Measurements from ENCODE around the gene DLG2.

Gene DLG2

DNA sequence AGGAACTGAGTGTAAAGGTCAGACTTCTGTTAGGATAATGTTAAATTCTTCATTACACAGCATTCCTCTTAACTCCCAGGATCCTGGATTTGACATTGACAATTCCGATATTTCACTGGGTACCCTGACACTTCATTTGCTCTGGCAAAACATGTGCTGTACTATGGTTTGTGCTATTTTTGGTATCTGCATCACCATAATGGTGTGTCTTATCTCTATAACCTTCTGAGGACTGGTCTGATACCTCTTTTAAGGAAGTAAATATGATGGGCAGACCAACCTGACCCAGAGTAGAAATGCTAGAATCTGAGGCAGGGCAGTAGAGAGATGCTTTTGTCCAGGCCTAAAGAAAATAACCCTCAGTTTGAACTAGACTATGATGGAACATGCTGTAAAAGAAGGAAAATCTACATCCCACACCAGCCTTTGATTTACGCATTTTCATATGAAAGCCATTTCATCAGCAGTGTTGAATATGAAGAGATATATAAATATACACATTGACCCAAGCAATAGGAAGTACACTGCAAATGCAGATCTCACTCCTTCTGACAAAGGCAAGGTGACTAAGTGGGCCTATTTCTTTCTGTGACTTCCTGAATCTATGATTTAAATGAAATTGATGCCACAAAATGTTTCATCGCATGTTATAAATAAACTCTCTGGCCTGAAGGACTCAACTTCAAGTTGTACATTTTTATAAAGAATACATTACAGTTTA, 966.7 kb downstream of the DLG2 start:
- DNase-seq (ENCODE audit: low spot score) = no peak

DNA sequence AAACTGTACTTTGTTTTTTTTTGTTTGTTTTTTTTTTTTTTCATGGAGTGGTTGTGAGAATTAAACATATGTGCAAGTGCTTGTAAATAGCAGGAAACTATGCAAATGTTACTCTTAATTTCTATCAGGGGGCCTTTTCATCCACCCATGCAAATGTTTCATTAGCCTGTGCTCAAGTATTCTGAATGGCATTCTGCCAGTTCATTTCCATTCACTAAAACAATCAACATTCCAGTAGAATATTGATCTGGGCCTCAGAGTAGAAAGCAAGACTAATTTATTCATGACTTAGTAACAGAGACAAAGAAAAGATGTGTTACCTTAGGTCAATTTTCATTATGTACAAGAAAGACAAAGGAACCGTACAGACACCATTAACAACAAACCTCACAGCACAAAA, 971.4 kb downstream of the DLG2 start:
- DNase-seq (ENCODE audit: low spot score) = no peak

DNA sequence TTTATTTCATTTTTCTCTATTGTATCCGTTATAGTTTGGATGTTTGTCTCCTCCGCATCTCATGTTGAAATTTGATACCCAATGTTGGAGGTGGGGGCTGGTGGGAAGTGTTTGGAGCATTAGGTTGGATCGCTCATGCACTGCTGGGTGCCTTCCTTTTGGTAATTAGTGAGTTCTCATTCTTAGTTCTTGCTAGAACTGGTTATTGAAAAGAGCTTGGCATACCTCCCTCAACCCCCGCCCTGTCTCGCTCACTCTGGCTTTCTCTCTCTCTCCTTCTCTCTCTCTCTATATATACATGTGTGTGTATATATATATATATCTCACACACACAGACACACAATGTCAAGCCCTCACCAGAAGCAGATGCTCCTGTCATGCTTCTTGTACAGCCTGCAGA, 978.7 kb downstream of the DLG2 start:
- no peak for DNase-seq (ENCODE audit: low spot score)

DNA sequence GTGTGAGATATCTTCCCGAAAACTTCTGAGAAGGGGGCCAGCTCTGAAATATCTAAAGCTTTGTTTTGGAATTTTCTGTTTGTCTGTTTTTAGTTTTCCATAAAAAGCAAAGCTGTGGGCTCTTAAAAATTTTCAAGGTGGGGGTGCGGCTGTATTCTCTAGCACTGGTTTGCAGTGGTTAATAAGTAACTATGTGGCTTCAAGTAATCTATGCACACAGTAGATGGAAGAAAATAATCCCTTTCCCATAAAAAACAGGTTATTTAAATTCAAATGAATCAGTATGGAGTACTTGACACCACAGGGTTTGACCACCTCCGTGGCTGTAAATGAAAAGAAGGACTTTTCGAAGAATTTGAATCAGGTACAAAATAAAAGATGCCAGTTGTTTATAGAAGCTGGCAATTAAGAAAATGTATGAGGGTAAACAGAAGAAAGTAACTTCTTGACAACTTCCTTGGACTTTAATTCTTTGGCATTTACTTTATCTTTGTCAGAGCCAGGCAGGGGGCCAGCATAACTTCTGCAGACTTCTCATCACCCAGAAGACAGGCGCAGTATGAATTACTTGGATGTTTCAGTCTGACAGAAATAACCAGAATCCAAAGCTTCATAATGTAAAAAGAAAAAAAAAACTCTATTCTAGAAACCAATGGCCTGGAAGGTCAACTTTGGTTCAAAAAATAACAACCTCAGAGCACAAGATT, 981.0 kb downstream of the DLG2 start:
- DNase-seq (ENCODE audit: low spot score) = no peak

DNA sequence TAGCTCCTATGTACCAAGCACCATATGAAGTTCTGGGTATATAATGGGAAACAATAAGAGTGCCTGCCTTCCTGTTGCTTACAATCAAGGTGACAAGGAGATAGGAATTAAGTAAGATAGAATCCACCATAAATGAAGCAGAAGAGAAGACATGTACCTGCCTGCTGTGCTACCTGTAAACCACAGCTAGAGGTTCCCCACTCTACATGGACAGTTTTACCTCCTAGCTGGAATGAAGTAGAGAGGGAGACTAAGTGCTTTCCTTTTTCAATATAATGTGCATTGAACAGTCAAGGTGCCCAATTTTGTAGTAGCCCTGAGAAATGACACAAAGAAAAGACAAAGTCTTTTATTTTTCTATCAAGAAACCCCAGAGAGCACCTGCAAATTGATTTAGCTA, 984.6 kb downstream of the DLG2 start:
- DNase-seq (ENCODE audit: low spot score) = no peak

DNA sequence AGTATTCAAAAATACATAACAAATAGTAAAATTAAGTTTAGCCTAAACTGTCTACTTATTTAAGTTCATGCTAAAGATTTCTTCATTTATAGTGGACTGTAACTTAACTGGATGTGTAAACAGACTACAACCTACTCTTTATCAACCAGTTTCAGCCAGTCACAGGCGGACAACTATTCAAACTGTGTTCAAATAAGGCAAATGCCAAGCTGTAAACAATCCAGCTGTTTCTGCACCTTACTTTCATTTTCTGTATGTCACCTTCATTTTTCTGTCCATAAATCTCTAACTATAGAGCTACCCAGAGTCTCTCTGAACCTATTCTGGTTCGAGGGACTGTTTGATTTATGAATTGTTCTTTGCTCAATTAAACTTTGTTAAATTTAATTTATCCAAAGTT, 992.8 kb downstream of the DLG2 start:
- DNase-seq (ENCODE audit: low spot score) = no peak

DNA sequence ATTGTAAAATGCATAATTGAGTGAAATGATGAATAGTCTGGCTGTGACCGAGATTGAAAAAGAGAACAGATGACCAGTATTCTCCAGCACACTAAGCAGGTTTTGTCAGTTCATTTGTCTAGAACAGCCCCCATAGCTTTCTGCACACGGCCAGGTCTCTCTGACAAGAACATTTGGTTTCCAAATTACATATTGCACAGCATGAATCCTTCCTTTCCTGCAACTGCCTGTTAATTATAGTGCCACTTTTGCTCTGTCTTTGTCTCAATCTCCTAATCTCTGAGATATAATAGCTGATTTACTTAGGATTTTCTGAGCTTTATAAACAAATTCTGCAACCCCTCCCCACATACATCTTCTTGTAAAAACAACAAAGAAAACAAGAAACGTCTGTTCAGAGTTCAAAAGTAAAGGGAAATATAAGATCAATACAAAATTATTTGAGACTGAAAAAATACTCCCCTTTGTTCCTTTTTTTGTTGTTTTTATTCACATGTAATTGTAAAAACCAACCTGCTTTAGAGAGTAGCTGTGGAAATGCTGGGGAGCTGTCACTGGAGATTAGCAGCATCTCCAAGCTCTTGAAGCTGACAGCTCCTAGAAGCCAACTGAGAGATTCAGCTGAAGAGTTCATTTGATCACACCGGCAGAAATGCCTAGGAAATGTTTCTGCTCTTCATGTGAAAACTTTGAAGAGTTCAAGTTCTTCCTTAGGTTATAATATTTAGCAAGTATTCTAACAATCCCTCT, 998.1 kb downstream of the DLG2 start:
- DNase-seq (ENCODE audit: low spot score) = no peak

DNA sequence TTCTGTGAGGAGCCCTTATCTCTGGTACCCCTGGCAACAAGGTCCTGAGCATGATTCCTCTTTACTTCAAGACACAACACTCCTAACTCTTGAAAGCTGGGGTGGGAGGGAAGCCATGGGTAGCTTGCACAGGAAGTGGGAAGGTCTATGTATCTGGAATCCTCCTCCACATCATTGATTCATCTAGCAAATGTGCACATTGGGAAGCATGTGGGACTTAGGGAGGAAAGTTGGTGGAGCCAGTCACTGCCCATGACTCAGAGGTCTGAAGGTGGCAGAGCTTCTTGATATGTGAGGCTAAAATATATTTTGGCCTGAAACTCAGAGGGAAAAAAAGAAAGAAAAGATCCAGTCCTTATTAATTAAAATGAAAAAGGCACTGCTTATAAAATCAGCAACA, 1000.9 kb downstream of the DLG2 start:
- DNase-seq (ENCODE audit: low spot score) = no peak

DNA sequence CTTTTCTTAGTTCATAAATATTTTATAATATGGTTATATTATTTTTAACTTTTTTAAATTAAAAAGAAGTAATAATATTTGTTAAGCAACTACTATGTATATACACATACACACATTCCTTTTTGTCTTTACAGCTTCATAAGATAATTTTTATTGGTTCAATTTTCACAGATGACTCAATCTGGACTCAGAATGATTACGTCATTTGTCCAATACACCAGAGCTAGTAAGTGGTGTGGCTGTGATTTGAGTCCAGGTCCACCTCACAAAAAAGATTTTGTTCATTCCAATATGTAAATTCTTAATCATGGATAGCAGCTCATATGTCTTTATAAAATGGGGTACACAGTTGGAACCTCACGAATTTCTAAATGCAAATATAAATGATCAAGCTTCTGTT, 1014.5 kb downstream of the DLG2 start:
- DNase-seq (ENCODE audit: low spot score) = no peak

DNA sequence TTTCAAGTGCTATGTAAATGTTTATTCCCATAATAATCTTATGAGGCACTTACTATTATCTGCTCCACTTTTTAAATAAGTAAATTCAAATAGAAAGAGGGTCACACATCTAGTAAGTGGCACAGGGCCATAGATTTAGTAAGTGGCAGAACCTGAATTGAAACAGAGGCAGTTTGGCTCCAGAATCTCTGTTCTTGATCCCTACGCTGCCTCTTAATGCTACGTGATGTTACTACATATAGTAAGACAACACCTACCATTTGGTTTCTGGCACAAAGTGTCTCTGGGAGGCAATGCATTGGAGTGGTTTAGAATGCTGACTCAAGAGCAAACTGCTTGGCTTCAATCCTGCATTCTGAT, 1018.3 kb downstream of the DLG2 start:
- no peak for DNase-seq (ENCODE audit: low spot score)

DNA sequence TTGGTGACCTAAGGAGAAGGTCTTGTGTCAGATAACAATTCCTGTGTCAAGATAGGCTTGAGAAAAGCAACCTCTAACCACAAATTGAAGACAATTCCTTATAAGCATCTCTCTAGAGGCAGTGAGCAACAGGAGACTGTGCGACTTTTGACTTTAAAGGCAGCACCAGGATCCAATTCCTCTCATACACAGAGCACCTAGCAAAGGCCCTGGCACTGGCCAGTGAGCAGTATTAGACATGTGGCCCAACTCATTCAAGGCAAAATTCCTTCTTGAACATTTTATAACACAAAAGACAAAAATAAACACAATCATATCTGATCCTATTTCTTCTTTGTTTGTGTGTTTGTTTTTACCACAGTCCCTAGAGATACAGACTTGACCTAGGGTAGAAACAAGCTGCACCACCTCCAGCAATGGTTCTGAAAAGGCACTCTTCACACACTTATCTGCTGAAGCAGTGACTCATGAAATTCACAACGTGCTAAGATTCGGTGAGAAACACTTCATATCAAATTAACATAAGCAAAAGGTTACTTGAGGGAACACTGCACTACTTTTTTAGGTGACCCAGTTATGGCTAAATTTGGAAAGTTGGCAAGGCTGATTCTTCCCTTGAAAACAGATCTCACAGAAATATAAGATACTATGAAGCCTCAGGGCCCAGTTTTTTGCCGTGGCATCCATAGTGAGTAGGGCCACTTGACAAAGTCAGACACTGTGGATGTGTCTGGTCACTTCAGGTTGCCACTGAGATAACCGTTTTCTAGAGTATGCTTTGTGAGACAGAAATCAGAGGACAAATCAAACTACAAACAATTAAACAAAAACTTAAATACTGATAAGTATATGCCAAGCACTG, 1018.9 kb downstream of the DLG2 start:
- no peak for DNase-seq (ENCODE audit: low spot score)

DNA sequence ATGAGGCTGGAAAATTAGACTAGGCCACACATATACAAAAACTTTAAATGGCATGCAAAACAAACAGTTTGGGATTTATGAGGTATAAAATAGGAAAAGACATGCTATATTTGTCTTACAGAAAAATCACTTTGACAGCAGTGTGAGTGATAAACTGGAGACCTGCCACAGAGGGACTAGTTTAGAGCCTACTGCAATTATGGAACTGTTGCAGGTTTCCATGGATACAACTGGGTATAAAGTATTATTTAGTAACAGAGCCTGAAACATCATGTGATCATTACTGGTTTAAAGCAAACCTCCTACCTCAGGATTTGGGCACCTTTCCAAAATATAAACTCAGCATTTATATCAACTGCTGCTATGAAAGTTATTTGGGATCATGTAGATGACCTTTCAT, 1032.5 kb downstream of the DLG2 start:
- DNase-seq (ENCODE audit: low spot score) = no peak

DNA sequence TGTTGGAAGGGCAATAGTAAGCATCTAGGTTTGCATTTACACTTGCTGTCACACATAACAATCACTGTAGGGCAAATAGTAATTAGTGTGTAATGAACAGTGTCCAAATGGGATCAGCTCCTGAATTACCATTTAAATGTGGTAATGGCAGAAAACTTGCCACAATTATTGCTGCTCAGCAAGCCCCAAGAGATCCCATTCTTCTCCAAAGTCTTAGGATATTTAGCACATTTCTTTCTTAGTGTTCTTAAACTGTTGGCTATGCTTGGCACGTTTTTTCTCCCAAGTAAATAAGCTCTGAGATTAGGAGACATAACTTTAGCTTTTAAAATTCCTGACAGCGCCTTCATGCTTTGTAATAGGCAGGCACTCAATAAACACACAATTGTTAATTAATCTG, 1037.0 kb downstream of the DLG2 start:
- DNase-seq (ENCODE audit: low spot score) = no peak

DNA sequence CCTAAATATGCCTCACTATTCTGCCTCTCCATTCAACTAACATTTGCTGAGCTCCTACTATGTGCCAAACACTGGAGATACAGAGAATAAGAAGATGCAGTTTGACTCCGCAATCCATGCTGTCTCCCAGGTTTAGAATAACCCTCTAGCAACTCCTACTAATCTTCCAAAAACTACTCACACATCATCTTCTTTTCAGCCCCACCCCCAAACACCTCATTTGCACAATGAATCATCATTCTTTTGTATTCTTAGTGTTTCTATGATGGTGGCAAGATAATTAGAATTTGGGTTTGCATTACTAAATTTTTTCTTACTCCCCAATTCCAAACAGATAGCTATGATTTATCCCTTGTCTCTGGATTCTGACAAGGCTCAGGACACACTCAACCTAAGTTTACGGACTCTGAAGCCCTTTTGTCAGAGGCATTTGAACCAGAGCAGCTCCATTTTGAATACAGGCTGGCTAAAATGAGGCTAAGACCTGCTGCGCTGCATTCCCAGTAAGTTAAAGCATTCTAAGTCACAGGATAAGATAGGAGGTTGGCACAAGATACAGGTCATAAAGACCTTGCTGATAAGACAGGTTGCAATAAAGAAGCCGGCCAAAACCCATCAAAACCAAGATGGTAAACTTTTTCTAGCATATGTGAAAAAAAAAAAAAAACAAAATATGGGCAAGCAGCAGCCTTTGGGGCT, 1038.9 kb downstream of the DLG2 start:
- no peak for DNase-seq (ENCODE audit: low spot score)

DNA sequence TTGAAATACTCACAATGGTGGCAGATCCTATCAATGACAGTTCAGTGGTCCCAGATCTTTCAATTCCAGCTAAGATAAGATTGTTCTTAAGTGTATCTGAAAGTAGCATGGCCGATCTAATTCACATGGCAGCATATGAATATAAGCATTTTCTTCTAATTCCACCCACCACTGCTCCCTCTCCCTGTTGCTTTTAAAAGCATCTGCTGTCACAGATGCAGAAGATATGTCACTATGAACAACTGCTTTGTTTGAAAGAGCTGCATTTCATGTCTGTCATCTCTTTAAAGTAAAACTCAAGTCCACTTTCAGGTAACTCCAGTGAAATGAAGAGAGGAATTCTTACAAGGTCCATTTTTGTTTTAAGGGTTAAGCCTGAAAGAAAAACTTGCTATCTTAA, 1044.0 kb downstream of the DLG2 start:
- DNase-seq (ENCODE audit: low spot score) = no peak

DNA sequence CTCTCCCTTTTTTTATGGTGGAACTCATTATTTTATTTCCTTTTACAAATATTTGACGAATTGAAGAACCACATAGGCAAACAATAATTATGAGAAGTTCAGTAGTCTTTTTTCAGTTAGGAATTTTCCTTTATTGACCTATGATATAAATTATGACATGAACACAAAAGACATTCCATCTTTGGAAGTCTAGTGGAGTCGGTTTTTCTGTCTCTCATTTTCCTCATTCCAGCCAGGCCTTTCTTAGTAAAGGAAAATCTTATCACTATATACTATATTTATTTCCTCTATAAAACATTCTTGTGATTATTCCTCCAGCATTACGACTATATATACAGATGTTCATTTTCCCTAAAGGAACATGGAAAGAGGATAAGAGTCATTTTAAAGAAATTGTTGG, 1046.1 kb downstream of the DLG2 start:
- no peak for DNase-seq (ENCODE audit: low spot score)

DNA sequence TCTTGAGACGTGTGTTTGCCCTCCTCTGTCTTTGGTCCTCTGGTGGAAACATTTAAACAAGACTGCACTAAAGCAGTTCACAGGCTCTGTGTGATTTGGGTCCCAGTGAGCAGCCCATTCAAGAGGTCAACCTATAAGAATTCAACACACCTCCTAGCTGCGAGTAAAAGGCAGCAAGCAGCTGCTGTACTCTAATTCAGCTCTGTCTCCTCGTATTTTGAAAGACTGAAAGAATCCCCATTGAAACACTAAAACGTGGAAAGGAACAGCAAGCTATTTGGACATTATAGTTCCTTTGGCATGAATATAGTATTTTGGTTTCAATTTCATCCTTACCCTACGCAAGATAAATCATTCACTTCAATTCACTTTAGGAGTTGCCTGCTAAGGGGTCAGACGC, 1046.7 kb downstream of the DLG2 start:
- DNase-seq (ENCODE audit: low spot score) = no peak

DNA sequence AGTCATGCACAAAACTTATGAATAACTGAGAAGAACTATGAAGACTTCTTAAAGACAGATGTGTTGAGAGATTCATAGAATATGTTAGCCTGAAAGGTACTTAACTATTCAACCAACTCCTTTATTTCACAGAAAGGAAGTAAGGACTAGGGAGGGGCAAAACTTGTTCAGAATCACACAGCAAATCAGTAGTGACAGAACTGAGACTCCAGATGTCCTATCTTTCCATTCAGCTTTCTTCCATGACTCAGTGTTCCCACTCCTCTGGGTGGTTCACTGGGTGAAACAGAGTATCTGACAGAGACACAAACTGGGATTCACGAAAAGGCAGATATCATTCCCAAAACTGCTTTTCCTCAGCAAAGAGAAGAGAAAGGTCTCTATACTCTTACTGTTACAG, 1053.3 kb downstream of the DLG2 start:
- DNase-seq (ENCODE audit: low spot score) = no peak

DNA sequence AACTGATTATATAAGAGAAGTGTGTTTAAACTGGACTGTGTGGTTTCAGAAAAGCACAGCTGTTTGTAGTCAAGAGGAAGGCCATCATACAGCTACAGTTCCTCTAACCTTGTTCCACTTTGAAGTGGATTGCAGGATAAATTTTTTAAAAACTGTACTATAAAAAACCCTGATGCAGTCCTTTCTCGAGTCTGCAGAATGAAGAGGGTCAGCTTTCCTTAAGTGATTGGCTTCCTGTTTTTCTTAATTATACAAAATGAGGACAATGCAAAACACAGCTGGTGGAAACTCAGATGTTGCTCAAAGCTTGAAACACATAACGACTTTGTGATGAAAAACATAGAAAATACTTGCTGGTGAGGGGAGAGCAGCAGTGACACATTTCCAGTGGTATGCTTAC, 1060.5 kb downstream of the DLG2 start:
- no peak for DNase-seq (ENCODE audit: low spot score)

DNA sequence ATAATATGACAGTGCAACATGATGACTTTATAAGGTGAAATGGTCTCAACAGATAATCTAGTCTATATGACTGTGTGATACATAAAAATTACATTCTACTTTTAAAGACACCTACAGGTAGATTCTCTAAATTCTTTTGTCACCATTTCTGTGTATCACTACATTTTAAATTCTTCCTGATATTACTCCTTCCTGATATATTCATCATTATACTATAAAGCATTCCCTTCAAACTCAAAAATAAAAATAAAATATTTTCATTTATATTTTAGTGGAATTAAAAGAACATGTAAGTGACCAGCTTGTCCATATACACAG, 1062.3 kb downstream of the DLG2 start:
- DNase-seq (ENCODE audit: low spot score) = no peak

DNA sequence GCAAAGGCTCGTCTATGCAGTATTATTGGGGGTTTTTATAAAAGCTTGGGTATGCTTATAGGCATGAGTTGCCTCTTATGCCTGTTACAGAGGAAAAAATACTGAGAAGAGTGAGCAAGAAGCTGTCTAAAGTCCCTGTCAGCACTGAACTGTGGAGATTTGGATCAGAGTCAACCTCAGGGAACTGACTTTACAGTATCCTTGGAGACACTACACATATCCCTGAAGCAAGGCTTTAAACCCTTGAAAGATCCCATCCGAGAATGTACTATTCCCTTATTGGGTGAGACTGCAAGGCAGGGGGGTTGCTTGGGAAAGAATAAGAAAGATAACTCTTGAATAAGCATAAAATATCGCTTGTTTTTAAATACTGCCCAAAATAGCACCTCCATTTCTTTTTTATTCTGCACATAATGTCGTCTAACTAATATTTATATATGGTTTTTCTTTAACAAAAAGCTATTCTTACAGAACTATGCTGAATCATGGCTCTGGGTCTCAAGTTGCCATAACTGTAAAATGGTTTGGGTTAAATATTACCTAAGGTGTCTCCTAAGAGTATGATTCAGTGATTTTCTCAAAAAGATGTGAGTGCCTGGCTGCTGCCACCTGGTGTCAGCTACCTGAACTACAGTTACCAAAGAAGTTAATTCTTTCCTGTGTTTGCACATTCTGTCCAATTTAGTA, 1062.8 kb downstream of the DLG2 start:
- no peak for DNase-seq (ENCODE audit: low spot score)
